Measurements from ENCODE around the gene TMEM184A.

DNA sequence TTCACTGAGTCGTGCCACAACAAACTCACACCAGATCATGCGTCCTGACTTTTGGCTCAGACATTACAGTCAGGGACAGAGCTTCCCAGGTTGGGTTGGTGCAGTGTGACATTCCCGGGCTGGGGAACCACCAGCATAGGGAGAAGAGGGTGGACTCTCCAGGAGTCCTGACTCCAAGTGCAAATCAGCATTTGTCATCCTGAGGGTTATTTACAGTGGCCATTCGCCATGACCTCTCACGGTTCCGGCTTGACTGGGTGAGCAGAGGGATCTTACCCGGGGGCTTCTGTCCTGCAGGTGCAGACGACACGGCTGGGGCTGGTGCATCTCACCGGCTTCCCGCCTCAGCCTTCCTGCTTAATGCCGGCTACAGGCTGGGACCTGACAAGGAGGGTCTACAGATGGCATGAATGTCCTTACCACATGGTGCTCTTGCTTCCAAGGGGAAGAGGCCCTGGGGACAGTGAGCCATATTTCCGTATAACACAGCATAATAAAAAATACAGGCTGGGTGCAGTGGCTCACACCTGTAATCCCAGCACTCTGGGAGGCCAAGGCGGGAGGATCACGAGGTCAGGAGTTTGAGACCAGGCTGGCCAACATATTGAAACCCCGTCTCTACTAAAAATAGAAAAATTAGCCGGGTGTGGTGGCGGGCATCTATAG is 39.3 kb downstream of the TMEM184A start:
- TF ChIP-seq, protein P1, sequence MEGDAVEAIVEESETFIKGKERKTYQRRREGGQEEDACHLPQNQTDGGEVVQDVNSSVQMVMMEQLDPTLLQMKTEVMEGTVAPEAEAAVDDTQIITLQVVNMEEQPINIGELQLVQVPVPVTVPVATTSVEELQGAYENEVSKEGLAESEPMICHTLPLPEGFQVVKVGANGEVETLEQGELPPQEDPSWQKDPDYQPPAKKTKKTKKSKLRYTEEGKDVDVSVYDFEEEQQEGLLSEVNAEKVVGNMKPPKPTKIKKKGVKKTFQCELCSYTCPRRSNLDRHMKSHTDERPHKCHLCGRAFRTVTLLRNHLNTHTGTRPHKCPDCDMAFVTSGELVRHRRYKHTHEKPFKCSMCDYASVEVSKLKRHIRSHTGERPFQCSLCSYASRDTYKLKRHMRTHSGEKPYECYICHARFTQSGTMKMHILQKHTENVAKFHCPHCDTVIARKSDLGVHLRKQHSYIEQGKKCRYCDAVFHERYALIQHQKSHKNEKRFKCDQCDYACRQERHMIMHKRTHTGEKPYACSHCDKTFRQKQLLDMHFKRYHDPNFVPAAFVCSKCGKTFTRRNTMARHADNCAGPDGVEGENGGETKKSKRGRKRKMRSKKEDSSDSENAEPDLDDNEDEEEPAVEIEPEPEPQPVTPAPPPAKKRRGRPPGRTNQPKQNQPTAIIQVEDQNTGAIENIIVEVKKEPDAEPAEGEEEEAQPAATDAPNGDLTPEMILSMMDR (IDR thresholded peaks at IDR 0.05 in 4 of 5, conservative IDR thresholded peaks at IDR 0.05 in 1 of 5) = no peak
- TF ChIP-seq POLR2A (IDR thresholded peaks at IDR 0.05) = no peak
